HG03575 (cell line): ENCODE measurements around the gene OGFRL1.

Experiments
- ATAC-seq: cut with Tn5 transposase; IDR thresholded peaks from one replicate; pipeline ENCODE4 v1.9.1; 2021; ENCODE audit not compliant: unreplicated experiment, insufficient number of reproducible peaks, low FRiP score; ENCODE audit errors: extremely low read depth

The OGFRL1 gene

GRCh38 chr6:71324194-71324785 lies 35.7 kb downstream of the OGFRL1 start:
- no peak for ATAC-seq

- ATAC-seq: no peak
Measured at GRCh38 chr6:71326611-71327010, 38.0 kb downstream of the OGFRL1 start.

- ATAC-seq: no peak
Measured at GRCh38 chr6:71330501-71330900, 41.9 kb downstream of the OGFRL1 start.

- ATAC-seq: no peak
Measured at GRCh38 chr6:71332012-71332411, 43.4 kb downstream of the OGFRL1 start.

GRCh38 chr6:71333050-71333449 lies 44.4 kb downstream of the OGFRL1 start:
- ATAC-seq: no peak

GRCh38 chr6:71333697-71334096 lies 45.1 kb downstream of the OGFRL1 start:
- ATAC-seq: no peak

- no peak for ATAC-seq
Measured at GRCh38 chr6:71334768-71335167, 46.2 kb downstream of the OGFRL1 start.

- no peak for ATAC-seq
Measured at GRCh38 chr6:71335544-71335943, 46.9 kb downstream of the OGFRL1 start.

GRCh38 chr6:71336901-71337300 lies 48.3 kb downstream of the OGFRL1 start:
- ATAC-seq: no peak

GRCh38 chr6:71338540-71339316 lies 50.1 kb downstream of the OGFRL1 start:
- ATAC-seq: no peak

- ATAC-seq: no peak
Measured at GRCh38 chr6:71342772-71343171, 54.2 kb downstream of the OGFRL1 start.

GRCh38 chr6:71345476-71346333 lies 57.1 kb downstream of the OGFRL1 start:
- ATAC-seq: no peak

GRCh38 chr6:71346334-71346694 lies 57.7 kb downstream of the OGFRL1 start:
- no peak for ATAC-seq

GRCh38 chr6:71347119-71347518 lies 58.5 kb downstream of the OGFRL1 start:
- ATAC-seq: no peak

GRCh38 chr6:71349395-71349794 lies 60.8 kb downstream of the OGFRL1 start:
- no peak for ATAC-seq

- no peak for ATAC-seq
Measured at GRCh38 chr6:71349976-71350615, 61.5 kb downstream of the OGFRL1 start.

GRCh38 chr6:71351190-71351589 lies 62.6 kb downstream of the OGFRL1 start:
- no peak for ATAC-seq
